SK-N-SH (cell line): ENCODE measurements around the gene CA12. TPM values are rescaled to one million over a fixed set of nuclear protein-coding genes. Genes with fewer than 3 reads are reported as not detected.

Experiments used
- CTCF ChIA-PET: fragments of 300-600, 350-600 bp; formaldehyde crosslinking; extraction: SDS; loops from one replicate; lab custom pipeline; 2021; lab: Yijun Ruan, JAX
- POLR2A ChIA-PET: fragments of 350-600 bp; sonication (Branson Sonifier 250); formaldehyde crosslinking; extraction: SDS; loops from one replicate; lab custom pipeline; 2020; ENCODE audit warnings: antibody characterized with exemption, inconsistent platforms; lab: Yijun Ruan, JAX
- DNase-seq: peaks from one replicate; pipeline ENCODE4 v3.0.0; 2012
- H2AFZ ChIP-seq: fragments of 200-600 bp; sonication (generic); 2 replicates; pipeline ENCODE4 v1.8.1; 2016; ENCODE audit warnings: antibody characterized with exemption, mild to moderate bottlenecking, low read depth
- H3F3A ChIP-seq: fragments of 200-600 bp; sonication (generic); replicated peaks from 2 replicates; pipeline ENCODE3; 2016; ENCODE audit warnings: antibody characterized with exemption, mild to moderate bottlenecking; ENCODE audit not compliant: insufficient read depth
- H3K27ac ChIP-seq, 2 experiments: fragments of 200-500 bp in 1 of 2; fragments of 200-600 bp in 1 of 2; sonication (Bioruptor generic) in 1 of 2; sonication (generic), shearing (Covaris generic) in 1 of 2; 2 replicates each; pipeline versions ENCODE4 v1.5.1 to v1.6.1; 2014 to 2016; ENCODE audit warnings: low read depth in 2 of 2, inconsistent platforms in 1 of 2, low read length in 1 of 2, mild to moderate bottlenecking in 1 of 2, mixed read lengths in 1 of 2
- H3K27me3 ChIP-seq: fragments of 200-600 bp; sonication (generic), shearing (Covaris generic); 2 replicates; pipeline ENCODE4 v1.6.1; 2016; ENCODE audit warnings: mixed run types; ENCODE audit not compliant: insufficient read depth
- H3K36me3 ChIP-seq, 2 experiments: fragments of 200-500 bp in 1 of 2; fragments of 200-600 bp in 1 of 2; sonication (Bioruptor generic) in 1 of 2; sonication (generic) in 1 of 2; replicated peaks in 1 of 2; 2 replicates each; pipeline versions ENCODE3 to v1.5.1; 2014 to 2016; ENCODE audit warnings: low read length in 1 of 2, mild to moderate bottlenecking in 1 of 2; ENCODE audit not compliant: insufficient read depth in 2 of 2, control insufficient read depth in 1 of 2
- H3K4me1 ChIP-seq, 2 experiments: fragments of 200-500 bp in 1 of 2; fragments of 200-600 bp in 1 of 2; sonication (Bioruptor generic) in 1 of 2; sonication (generic), shearing (Covaris generic) in 1 of 2; 2 replicates each; pipeline versions ENCODE4 v1.5.1 to v1.6.1; 2014 to 2016; ENCODE audit warnings: low read depth in 1 of 2, low read length in 1 of 2, mixed run types in 1 of 2; ENCODE audit not compliant: insufficient read depth in 2 of 2, control insufficient read depth in 1 of 2
- H3K4me2 ChIP-seq: fragments of 200-600 bp; sonication (generic), shearing (Covaris generic); 2 replicates; pipeline ENCODE4 v1.6.1; 2017; ENCODE audit warnings: mixed run types
- H3K4me3 ChIP-seq, 2 experiments: fragments of 200-500 bp in 1 of 2; fragments of 200-600 bp in 1 of 2; sonication (Bioruptor generic) in 1 of 2; sonication (generic), shearing (Covaris generic) in 1 of 2; 2 replicates each; pipeline versions ENCODE4 v1.5.1 to v1.8.1; 2014 to 2016; ENCODE audit warnings: low read depth in 2 of 2, inconsistent platforms in 1 of 2, low read length in 1 of 2, mild to moderate bottlenecking in 1 of 2, mixed read lengths in 1 of 2, moderate library complexity in 1 of 2
- H3K79me2 ChIP-seq: fragments of 200-600 bp; sonication (generic); 2 replicates; pipeline ENCODE4 v1.8.1; 2017; ENCODE audit warnings: mild to moderate bottlenecking; ENCODE audit not compliant: insufficient read depth
- H3K9ac ChIP-seq: fragments of 200-600 bp; sonication (generic); 2 replicates; pipeline ENCODE4 v1.6.1; 2017; ENCODE audit warnings: mixed run types
- H3K9me2 ChIP-seq: fragments of 200-600 bp; sonication (generic); 2 replicates; pipeline ENCODE4 v1.6.1; 2017; ENCODE audit warnings: mixed run types
- H3K9me3 ChIP-seq: fragments of 200-600 bp; sonication (generic); 2 replicates; pipeline ENCODE4 v1.6.1; 2017; ENCODE audit warnings: mixed run types, mild to moderate bottlenecking, moderate library complexity
- H4K20me1 ChIP-seq: fragments of 200-600 bp; sonication (generic); 2 replicates; pipeline ENCODE4 v1.6.1; 2017; ENCODE audit warnings: mild to moderate bottlenecking, mixed run types; ENCODE audit not compliant: insufficient read depth
- CHD2 ChIP-seq: fragments of 150-350 bp; IDR thresholded peaks from 2 replicates; pipeline ENCODE4 v1.6.1; 2018; ENCODE audit warnings: low read length; ENCODE audit not compliant: partially characterized antibody
- EP300 ChIP-seq, 2 experiments: IDR thresholded peaks; 2 replicates each; pipeline versions ENCODE4 v1.4.0 to v1.6.1; 2012; ENCODE audit warnings: borderline replicate concordance in 1 of 2, low read depth in 1 of 2, low read length in 1 of 2
- FOXJ3 ChIP-seq: sonication (generic); formaldehyde crosslinking; IDR thresholded peaks from 2 replicates; pipeline ENCODE4 v1.5.1; 2020; ENCODE audit warnings: mild to moderate bottlenecking, missing genetic modification reagents
- GATA2 ChIP-seq: sonication (generic); formaldehyde crosslinking; IDR thresholded peaks from 2 replicates; pipeline ENCODE4 v1.5.0; 2020; ENCODE audit warnings: mild to moderate bottlenecking, missing genetic modification reagents
- JUND ChIP-seq: IDR thresholded peaks from 2 replicates; pipeline ENCODE4 v1.4.0; 2012
- MXI1 ChIP-seq: IDR thresholded peaks from 2 replicates; pipeline ENCODE4 v1.6.1; 2012; ENCODE audit warnings: mild to moderate bottlenecking, low read depth, low read length, improper control_type of control experiment
- POLR2AphosphoS5 ChIP-seq: IDR thresholded peaks from 2 replicates; pipeline ENCODE4 v1.6.1; 2012; ENCODE audit warnings: low read depth, low read length
- RAD21 ChIP-seq: IDR thresholded peaks from 2 replicates; pipeline ENCODE4 v1.6.1; 2012; ENCODE audit warnings: mild to moderate bottlenecking, low read length
- RCOR1 ChIP-seq: fragments of 150-350 bp; IDR thresholded peaks from 2 replicates; pipeline ENCODE4 v1.6.1; 2017; ENCODE audit warnings: antibody characterized with exemption, low read length
- RFX5 ChIP-seq: IDR thresholded peaks from 2 replicates; pipeline ENCODE4 v1.6.1; 2012; ENCODE audit warnings: mild to moderate bottlenecking, improper control_type of control experiment, low read length
- RXRA ChIP-seq: IDR thresholded peaks from 2 replicates; pipeline ENCODE4 v1.4.0; 2012; ENCODE audit warnings: low read depth, mild to moderate bottlenecking, borderline replicate concordance
- SIN3A ChIP-seq: IDR thresholded peaks from 2 replicates; pipeline ENCODE4 v1.6.1; 2012; ENCODE audit warnings: low read depth, mild to moderate bottlenecking, low read length, moderate library complexity, borderline replicate concordance
- TAF1 ChIP-seq: IDR thresholded peaks from 2 replicates; pipeline ENCODE4 v1.6.1; 2012; ENCODE audit warnings: low read depth, mild to moderate bottlenecking, low read length, moderate library complexity, borderline replicate concordance
- TCF12 ChIP-seq: IDR thresholded peaks from 2 replicates; pipeline ENCODE4 v1.4.0; 2012
- TEAD4 ChIP-seq: IDR thresholded peaks from 2 replicates; pipeline ENCODE4 v1.4.0; 2012; ENCODE audit warnings: mild to moderate bottlenecking, borderline replicate concordance; ENCODE audit not compliant: insufficient read depth
- YY1 ChIP-seq: IDR thresholded peaks from 2 replicates; pipeline ENCODE4 v1.4.0; 2012; ENCODE audit warnings: low read depth, mild to moderate bottlenecking
- WGBS: methylation state at CpG from one replicate; pipeline ENCODE4 v1.1.6; 2017; ENCODE audit warnings: low lambda C conversion rate; 5-methylcytosine and 5-hydroxymethylcytosine counted together
- polyA plus RNA-seq, 3 experiments: library from polyadenylated mRNA; depleted of rRNA; stranded (reverse); fragments of >200 nt; gene quantifications; 2 replicates each; pipeline ENCODE4 v1.2.3, GENCODE V29; 2012
- TF ChIP-seq, protein P1 (sequence below): IDR thresholded peaks from 2 replicates; pipeline ENCODE4; 2012
- TF ChIP-seq, protein P2 (sequence below): IDR thresholded peaks from 2 replicates; pipeline ENCODE4 v1.4.0; 2012; ENCODE audit warnings: low read depth, borderline replicate concordance
- TF ChIP-seq, protein P3 (sequence below): fragments of 150-350 bp; IDR thresholded peaks from 2 replicates; pipeline ENCODE4 v1.6.1; 2016; ENCODE audit warnings: mild to moderate bottlenecking, low read depth, low read length
- TF ChIP-seq, protein P4 (sequence below): fragments of 200-600 bp; sonication (generic); IDR thresholded peaks from 2 replicates; pipeline ENCODE4 v1.6.1; 2017; ENCODE audit warnings: antibody characterized with exemption, mild to moderate bottlenecking, moderate library complexity

CA12 gene
- polyA plus RNA-seq, 1 of the 3 experiments (the other 2 are of a cell fraction), result 39.4 TPM

DNA sequence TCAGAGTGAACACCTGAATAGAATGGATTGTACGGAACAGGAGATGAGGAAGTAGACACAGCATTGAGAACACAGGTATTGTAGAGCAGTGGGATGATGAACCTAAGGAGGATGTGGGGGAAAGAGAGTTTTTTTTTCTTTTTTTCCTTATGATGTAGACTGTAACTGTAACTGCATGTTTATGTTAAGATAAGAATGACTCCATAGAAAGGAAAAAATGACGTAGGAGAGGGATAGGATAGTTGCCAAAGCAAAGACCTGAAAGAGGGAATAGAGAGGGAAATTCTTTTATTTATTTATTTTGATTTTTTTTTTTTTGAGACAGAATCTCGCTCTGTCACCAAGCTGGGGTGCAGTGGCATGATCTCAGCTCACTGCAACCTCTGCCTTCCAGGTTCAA, 71.0 kb downstream of the CA12 start:
- H3K4me3 ChIP-seq, result no peak overlapping the region
- ChIA-PET CTCF (interaction anchor here (1.0 to 3.3 kb wide), 2 partner anchors 15 to 21 kb away, joined by 5 to 17 read pairs; no protein-coding TSS in a partner anchor), POLR2A (no interaction called here)
- H3K9me3 ChIP-seq, result no peaks in the 10 kb centered on the region
- peaks cover 7 to 10% of the 10 kb centered on the region in 2 experiments for H3K36me3 ChIP-seq
- no peak overlapping the region for H3K4me2 ChIP-seq
- H3F3A ChIP-seq, result no peaks in the 10 kb centered on the region
- no peak overlapping the region for H3K27ac ChIP-seq
- DNase-seq, result no peak
- H4K20me1 ChIP-seq, result no peaks in the 10 kb centered on the region
- H3K9me2 ChIP-seq, result no peaks in the 10 kb centered on the region
- no peak overlapping the region for H3K9ac ChIP-seq
- H3K4me1 ChIP-seq, result peaks cover 0 to 19% of the 10 kb centered on the region in 2 experiments; a peak in 3 of 4 replicates
- 95% methylated on average over 3 of the region's 3 CpGs for whole genome bisulfite sequencing
- no peaks in the 10 kb centered on the region for H3K27me3 ChIP-seq
- H3K79me2 ChIP-seq, result no peaks in the 10 kb centered on the region
- TF ChIP-seq JUND (no peak), MXI1 (no peak), TCF12 (no peak), EP300 (IDR thresholded peaks at IDR 0.05; ENCODE audit: borderline replicate concordance in 1 of 2, low read depth in 1 of 2, low read length in 1 of 2) (no peak), TEAD4 (no peak), SIN3A (no peak), GATA2 (CRISPR knock-in tag) (no peak), YY1 (no peak), FOXJ3 (CRISPR knock-in tag) (no peak), RXRA (no peak), CHD2 (no peak)
- TF ChIP-seq, protein P1, sequence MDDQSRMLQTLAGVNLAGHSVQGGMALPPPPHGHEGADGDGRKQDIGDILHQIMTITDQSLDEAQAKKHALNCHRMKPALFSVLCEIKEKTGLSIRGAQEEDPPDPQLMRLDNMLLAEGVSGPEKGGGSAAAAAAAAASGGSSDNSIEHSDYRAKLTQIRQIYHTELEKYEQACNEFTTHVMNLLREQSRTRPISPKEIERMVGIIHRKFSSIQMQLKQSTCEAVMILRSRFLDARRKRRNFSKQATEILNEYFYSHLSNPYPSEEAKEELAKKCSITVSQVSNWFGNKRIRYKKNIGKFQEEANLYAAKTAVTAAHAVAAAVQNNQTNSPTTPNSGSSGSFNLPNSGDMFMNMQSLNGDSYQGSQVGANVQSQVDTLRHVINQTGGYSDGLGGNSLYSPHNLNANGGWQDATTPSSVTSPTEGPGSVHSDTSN, result no peak
- TF ChIP-seq, protein P2, sequence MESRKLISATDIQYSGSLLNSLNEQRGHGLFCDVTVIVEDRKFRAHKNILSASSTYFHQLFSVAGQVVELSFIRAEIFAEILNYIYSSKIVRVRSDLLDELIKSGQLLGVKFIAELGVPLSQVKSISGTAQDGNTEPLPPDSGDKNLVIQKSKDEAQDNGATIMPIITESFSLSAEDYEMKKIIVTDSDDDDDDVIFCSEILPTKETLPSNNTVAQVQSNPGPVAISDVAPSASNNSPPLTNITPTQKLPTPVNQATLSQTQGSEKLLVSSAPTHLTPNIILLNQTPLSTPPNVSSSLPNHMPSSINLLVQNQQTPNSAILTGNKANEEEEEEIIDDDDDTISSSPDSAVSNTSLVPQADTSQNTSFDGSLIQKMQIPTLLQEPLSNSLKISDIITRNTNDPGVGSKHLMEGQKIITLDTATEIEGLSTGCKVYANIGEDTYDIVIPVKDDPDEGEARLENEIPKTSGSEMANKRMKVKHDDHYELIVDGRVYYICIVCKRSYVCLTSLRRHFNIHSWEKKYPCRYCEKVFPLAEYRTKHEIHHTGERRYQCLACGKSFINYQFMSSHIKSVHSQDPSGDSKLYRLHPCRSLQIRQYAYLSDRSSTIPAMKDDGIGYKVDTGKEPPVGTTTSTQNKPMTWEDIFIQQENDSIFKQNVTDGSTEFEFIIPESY, result no peak
- no peak overlapping the region for H2AFZ ChIP-seq

DNA sequence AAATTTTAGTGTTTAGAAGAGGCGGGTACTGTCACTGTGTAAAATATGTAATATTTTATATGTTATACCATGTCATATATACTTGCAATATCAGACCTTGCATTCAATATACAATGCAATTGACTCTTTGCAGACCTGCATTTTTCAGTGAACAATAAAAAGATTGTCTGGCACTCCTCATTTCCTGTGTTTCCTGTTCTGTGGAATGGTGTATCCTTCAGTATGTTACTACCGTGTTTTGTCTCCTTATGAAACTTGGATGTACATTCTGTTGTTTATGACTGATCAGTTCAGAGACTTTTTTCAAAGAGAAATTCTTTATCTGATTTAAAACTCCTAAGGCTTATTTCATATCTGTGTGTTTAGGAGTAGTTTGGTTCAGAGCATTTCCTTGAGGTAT, 72.7 kb downstream of the CA12 start:
- no peaks in the 10 kb centered on the region for H3F3A ChIP-seq
- peaks cover 0 to 14% of the 10 kb centered on the region in 2 experiments; a peak in 3 of 4 replicates for H3K4me1 ChIP-seq
- POLR2A ChIA-PET, result no interaction called here
- no peaks in the 10 kb centered on the region for H3K9me2 ChIP-seq
- no peak overlapping the region for H2AFZ ChIP-seq
- no peak overlapping the region for H3K9ac ChIP-seq
- H3K4me3 ChIP-seq, result no peak overlapping the region
- no peaks in the 10 kb centered on the region for H3K9me3 ChIP-seq
- no peaks in the 10 kb centered on the region for H3K79me2 ChIP-seq
- no peak overlapping the region for H3K4me2 ChIP-seq
- H4K20me1 ChIP-seq, result no peaks in the 10 kb centered on the region
- H3K27me3 ChIP-seq, result no peaks in the 10 kb centered on the region
- CTCF ChIA-PET, result interaction anchor here (1.1 to 5.4 kb wide), 4 partner anchors 15 to 737 kb away, joined by 3 to 32 read pairs (median 3); partner anchors contain the start of gene DAPK2
- WGBS, result 76% methylated on average over 2 of the region's 2 CpGs
- no peak for DNase-seq
- H3K27ac ChIP-seq, result no peak overlapping the region
- peaks cover 11 to 13% of the 10 kb centered on the region in 2 experiments for H3K36me3 ChIP-seq
- TF ChIP-seq TCF12 (no peak), POLR2AphosphoS5 (no peak), RFX5 (no peak), RAD21 (no peak), TEAD4 (no peak), TAF1 (no peak), CHD2 (no peak), RCOR1 (no peak), MXI1 (no peak)
- TF ChIP-seq, protein P1, result no peak
- TF ChIP-seq, protein P3, sequence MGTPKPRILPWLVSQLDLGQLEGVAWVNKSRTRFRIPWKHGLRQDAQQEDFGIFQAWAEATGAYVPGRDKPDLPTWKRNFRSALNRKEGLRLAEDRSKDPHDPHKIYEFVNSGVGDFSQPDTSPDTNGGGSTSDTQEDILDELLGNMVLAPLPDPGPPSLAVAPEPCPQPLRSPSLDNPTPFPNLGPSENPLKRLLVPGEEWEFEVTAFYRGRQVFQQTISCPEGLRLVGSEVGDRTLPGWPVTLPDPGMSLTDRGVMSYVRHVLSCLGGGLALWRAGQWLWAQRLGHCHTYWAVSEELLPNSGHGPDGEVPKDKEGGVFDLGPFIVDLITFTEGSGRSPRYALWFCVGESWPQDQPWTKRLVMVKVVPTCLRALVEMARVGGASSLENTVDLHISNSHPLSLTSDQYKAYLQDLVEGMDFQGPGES, result no peak
- TF ChIP-seq, protein P4, sequence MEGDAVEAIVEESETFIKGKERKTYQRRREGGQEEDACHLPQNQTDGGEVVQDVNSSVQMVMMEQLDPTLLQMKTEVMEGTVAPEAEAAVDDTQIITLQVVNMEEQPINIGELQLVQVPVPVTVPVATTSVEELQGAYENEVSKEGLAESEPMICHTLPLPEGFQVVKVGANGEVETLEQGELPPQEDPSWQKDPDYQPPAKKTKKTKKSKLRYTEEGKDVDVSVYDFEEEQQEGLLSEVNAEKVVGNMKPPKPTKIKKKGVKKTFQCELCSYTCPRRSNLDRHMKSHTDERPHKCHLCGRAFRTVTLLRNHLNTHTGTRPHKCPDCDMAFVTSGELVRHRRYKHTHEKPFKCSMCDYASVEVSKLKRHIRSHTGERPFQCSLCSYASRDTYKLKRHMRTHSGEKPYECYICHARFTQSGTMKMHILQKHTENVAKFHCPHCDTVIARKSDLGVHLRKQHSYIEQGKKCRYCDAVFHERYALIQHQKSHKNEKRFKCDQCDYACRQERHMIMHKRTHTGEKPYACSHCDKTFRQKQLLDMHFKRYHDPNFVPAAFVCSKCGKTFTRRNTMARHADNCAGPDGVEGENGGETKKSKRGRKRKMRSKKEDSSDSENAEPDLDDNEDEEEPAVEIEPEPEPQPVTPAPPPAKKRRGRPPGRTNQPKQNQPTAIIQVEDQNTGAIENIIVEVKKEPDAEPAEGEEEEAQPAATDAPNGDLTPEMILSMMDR, result no peak
